Mesenchymal stem cell (in vitro differentiated cells and primary cell): ENCODE results near the gene DEFB128. TPM values are rescaled to one million over a fixed set of nuclear protein-coding genes. Genes with fewer than 3 reads are reported as not detected.

ENCODE experiments used
- DNase-seq: peaks from one replicate; pipeline ENCODE4 v3.0.0-alpha.2; 2013
- H2AFZ ChIP-seq: one replicate; pipeline ENCODE4 v1.6.1; 2013; ENCODE audit warnings: low read depth, mild to moderate bottlenecking, control low read depth, inconsistent platforms, low read length, moderate library complexity
- H2AK5ac ChIP-seq: 2 replicates; pipeline ENCODE4 v1.6.1; 2013; ENCODE audit warnings: low read length, moderate library complexity, mild to moderate bottlenecking, inconsistent platforms; ENCODE audit not compliant: severe bottlenecking
- H2BK120ac ChIP-seq: one replicate; pipeline ENCODE4 v1.6.1; 2013; ENCODE audit warnings: low read depth, mild to moderate bottlenecking, inconsistent platforms, low read length, moderate library complexity
- H2BK12ac ChIP-seq, 2 experiments: one replicate each; pipeline ENCODE4 v1.6.1; 2013; ENCODE audit warnings: inconsistent platforms in 2 of 2, low read length in 2 of 2, mild to moderate bottlenecking in 2 of 2, moderate library complexity in 2 of 2, control low read depth in 1 of 2
- H2BK15ac ChIP-seq: one replicate; pipeline ENCODE4 v1.6.1; 2013; ENCODE audit warnings: mild to moderate bottlenecking, low read depth, inconsistent platforms; ENCODE audit not compliant: poor library complexity, severe bottlenecking
- H2BK5ac ChIP-seq: 2 replicates; pipeline ENCODE4 v1.6.1; 2013; ENCODE audit warnings: low read depth, mild to moderate bottlenecking, low read length, control low read depth, inconsistent platforms; ENCODE audit not compliant: poor library complexity, severe bottlenecking
- H3K14ac ChIP-seq, 2 experiments: one replicate each; pipeline ENCODE4 v1.6.1; 2013; ENCODE audit warnings: inconsistent platforms in 2 of 2, low read length in 2 of 2, control low read depth in 1 of 2, mild to moderate bottlenecking in 1 of 2, moderate library complexity in 1 of 2
- H3K18ac ChIP-seq, 2 experiments: one replicate each; pipeline ENCODE4 v1.6.1; 2013; ENCODE audit warnings: inconsistent platforms in 2 of 2, low read length in 2 of 2, control low read depth in 1 of 2, low read depth in 1 of 2, mild to moderate bottlenecking in 1 of 2
- H3K23ac ChIP-seq, 2 experiments: one replicate each; pipeline ENCODE4 v1.6.1; 2013; ENCODE audit warnings: inconsistent platforms in 2 of 2, low read length in 2 of 2, mild to moderate bottlenecking in 2 of 2, moderate library complexity in 2 of 2, control low read depth in 1 of 2
- H3K27ac ChIP-seq: 2 replicates; pipeline ENCODE4 v1.5.1; 2013; ENCODE audit warnings: mild to moderate bottlenecking, moderate library complexity, low read length, control low read depth, inconsistent platforms; ENCODE audit not compliant: poor library complexity, severe bottlenecking
- H3K27me3 ChIP-seq, 2 experiments: 2 replicates each; pipeline versions ENCODE4 v1.6.1 to v1.7.0; 2013; ENCODE audit warnings: low read length in 2 of 2, mild to moderate bottlenecking in 2 of 2, moderate library complexity in 2 of 2, control low read depth in 1 of 2, inconsistent platforms in 1 of 2; ENCODE audit not compliant: control insufficient read depth in 1 of 2, insufficient read depth in 1 of 2
- H3K36me3 ChIP-seq, 2 experiments: 2 replicates each; pipeline versions ENCODE4 v1.6.1 to v1.7.0; 2013; ENCODE audit warnings: low read length in 2 of 2, control low read depth in 1 of 2, inconsistent platforms in 1 of 2, low read depth in 1 of 2, mild to moderate bottlenecking in 1 of 2; ENCODE audit not compliant: insufficient read depth in 2 of 2, control insufficient read depth in 1 of 2
- H3K4ac ChIP-seq, 2 experiments: one replicate each; pipeline ENCODE4 v1.6.1; 2013; ENCODE audit warnings: inconsistent platforms in 2 of 2, low read length in 2 of 2, mild to moderate bottlenecking in 2 of 2, moderate library complexity in 2 of 2, control low read depth in 1 of 2, low read depth in 1 of 2
- H3K4me1 ChIP-seq: 2 replicates; pipeline ENCODE4 v1.6.1; 2013; ENCODE audit warnings: low read depth, low read length, control low read depth; ENCODE audit not compliant: control insufficient read depth, insufficient read depth
- H3K4me2 ChIP-seq: 2 replicates; pipeline ENCODE4 v1.6.1; 2013; ENCODE audit warnings: low read length, mild to moderate bottlenecking, inconsistent platforms; ENCODE audit not compliant: poor library complexity, severe bottlenecking
- H3K4me3 ChIP-seq, 2 experiments: 2 replicates each; pipeline versions ENCODE4 v1.5.1 to v1.7.0; 2013; ENCODE audit warnings: low read length in 2 of 2, mild to moderate bottlenecking in 2 of 2, control low read depth in 1 of 2, low read depth in 1 of 2; ENCODE audit not compliant: insufficient read depth in 1 of 2
- H3K79me1 ChIP-seq: replicated peaks from 2 replicates; pipeline ENCODE4 v1.6.1; 2013; ENCODE audit warnings: mild to moderate bottlenecking, control low read depth, low read length, inconsistent platforms; ENCODE audit not compliant: poor library complexity, severe bottlenecking
- H3K9ac ChIP-seq: 2 replicates; pipeline ENCODE4 v1.7.0; 2013; ENCODE audit warnings: mild to moderate bottlenecking, low read length, moderate library complexity
- H3K9me3 ChIP-seq: 2 replicates; pipeline ENCODE4 v1.7.0; 2013; ENCODE audit warnings: mild to moderate bottlenecking, low read length; ENCODE audit not compliant: control insufficient read depth
- H4K8ac ChIP-seq: one replicate; pipeline ENCODE4 v1.6.1; 2013; ENCODE audit warnings: inconsistent platforms, mild to moderate bottlenecking, low read length, moderate library complexity
- H4K91ac ChIP-seq: one replicate; pipeline ENCODE4 v1.6.1; 2013; ENCODE audit warnings: mild to moderate bottlenecking, low read length, inconsistent platforms
- WGBS: methylation state at CpG from one replicate; pipeline ENCODE4 v1.1.7; 2013; ENCODE audit warnings: mixed read lengths; 5-methylcytosine and 5-hydroxymethylcytosine counted together
- polyA plus RNA-seq, 2 experiments: library from polyadenylated mRNA; stranded (reverse); fragments of 200-250 nt; gene quantifications; one replicate each; pipeline ENCODE4 v1.2.3, GENCODE V29; 2013

The DEFB128 gene
- polyA plus RNA-seq (2013, experiment 1 of 2) = not detected
- polyA plus RNA-seq (2013, experiment 2 of 2) = not detected

DNA sequence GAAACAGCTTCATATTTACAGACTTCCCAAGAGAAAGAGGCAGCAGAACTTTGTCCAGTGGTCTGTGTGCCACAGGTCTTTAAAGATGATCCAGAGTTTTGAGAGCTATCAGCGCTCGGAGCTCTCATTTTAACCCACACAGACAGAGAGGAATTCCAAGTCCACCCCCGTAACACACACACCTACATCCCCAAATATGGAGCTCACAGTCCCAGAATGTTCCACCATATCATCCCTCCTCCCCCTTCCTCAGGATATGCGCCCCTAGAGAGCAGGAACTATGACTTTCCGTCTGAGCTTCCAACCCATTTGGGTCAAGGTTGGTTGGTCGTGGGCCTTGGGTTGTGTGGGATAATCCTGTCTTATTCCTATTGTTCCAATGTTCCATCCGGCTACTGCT is at the start of gene DEFB128:
TSS of gene DEFB128 (minus strand) at position 101 of the 400 bp plus-strand sequence. CDS start at position 13, 88 bp downstream.
- Histone ChIP-seq H3K27ac (no peak within 1 kb of the TSS), H2BK5ac (no peak within 1 kb of the TSS), H2BK120ac (no peak within 1 kb of the TSS), H3K4me3 (no peak within 1 kb of the TSS), H2AFZ (no peak within 1 kb of the TSS), H3K9me3 (peaks cover 3% of the 10 kb centered on the region), H3K14ac (no peak within 1 kb of the TSS), H3K9ac (no peak within 1 kb of the TSS), H2BK15ac (no peak within 1 kb of the TSS), H3K23ac (no peak within 1 kb of the TSS), H2AK5ac (no peak within 1 kb of the TSS), H3K4ac (no peak within 1 kb of the TSS), H3K27me3 (peaks cover 0 to 8% of the 10 kb centered on the region in 2 experiments), H3K36me3 (no peaks in the 10 kb centered on the region), H3K4me2 (no peak within 1 kb of the TSS), H3K79me1 (no peaks in the 10 kb centered on the region), H3K18ac (no peak within 1 kb of the TSS), H3K4me1 (peaks cover 2% of the 10 kb centered on the region), H4K8ac (no peak within 1 kb of the TSS), H2BK12ac (no peak within 1 kb of the TSS), H4K91ac (no peak within 1 kb of the TSS)
- no peak for DNase-seq
- WGBS = 74% methylated on average over 5 of the region's 7 CpGs

DNA sequence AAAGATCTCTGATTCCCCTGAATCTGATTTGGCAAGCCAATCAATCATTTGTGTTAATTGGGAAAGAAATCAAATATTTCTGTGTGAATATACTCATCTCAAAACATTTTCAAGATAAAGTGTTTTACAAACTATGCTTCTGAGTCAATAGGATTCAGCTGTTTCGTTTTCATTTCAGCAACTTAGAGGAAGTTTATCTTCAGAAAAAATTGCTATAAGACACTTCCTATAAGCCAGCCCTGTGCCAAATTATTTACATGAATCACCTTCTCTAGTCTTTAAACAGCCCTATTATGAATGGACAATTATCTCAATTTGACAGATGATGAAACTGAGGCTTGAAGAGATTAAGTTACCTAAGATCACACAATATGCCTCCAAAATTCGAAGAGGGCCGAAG is 48.4 kb upstream of the DEFB128 start:
- Histone ChIP-seq H2BK12ac (no peak overlapping the region), H3K27ac (no peak overlapping the region), H3K14ac (no peak overlapping the region), H3K4me3 (no peak overlapping the region), H3K27me3 (peaks cover 10 to 18% of the 10 kb centered on the region in 2 experiments), H2AK5ac (no peak overlapping the region), H3K18ac (no peak overlapping the region), H2BK5ac (no peak overlapping the region), H3K4me1 (no peaks in the 10 kb centered on the region), H2BK15ac (no peak overlapping the region), H2BK120ac (no peak overlapping the region), H3K79me1 (no peaks in the 10 kb centered on the region), H2AFZ (no peak overlapping the region), H3K9ac (no peak overlapping the region), H3K4ac (no peak overlapping the region), H3K23ac (no peak overlapping the region), H4K91ac (no peak overlapping the region), H3K36me3 (no peaks in the 10 kb centered on the region), H4K8ac (no peak overlapping the region), H3K4me2 (no peak overlapping the region), H3K9me3 (no peaks in the 10 kb centered on the region)
- no peak for DNase-seq
- 38% methylated on average over 1 of the region's 3 CpGs for WGBS

DNA sequence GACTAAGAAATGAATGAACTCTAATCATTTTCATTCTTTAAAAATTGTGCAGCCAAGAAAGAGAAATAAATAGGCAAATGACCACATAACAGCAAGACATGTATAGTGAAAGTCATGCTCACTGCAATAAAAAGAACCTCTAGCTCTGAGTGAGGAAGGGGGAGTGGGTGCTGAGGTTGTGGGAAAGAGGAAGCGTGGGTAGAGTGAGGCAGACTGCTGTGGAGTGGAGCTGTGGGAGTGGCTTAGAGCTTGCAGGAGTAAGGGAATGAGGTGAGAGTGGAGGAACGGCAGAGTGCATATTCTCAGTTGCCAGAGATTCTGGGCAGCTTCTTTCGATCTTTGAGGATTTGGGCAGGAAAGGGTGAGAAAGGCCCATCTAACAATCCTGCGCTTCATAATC is 48.0 kb upstream of the DEFB128 start:
- H3K18ac ChIP-seq = no peak overlapping the region
- H3K23ac ChIP-seq = no peak overlapping the region
- H2BK12ac ChIP-seq = no peak overlapping the region
- H2AK5ac ChIP-seq = no peak overlapping the region
- peaks cover 10 to 13% of the 10 kb centered on the region in 2 experiments for H3K27me3 ChIP-seq
- no peaks in the 10 kb centered on the region for H3K9me3 ChIP-seq
- 78% methylated on average over 3 of the region's 4 CpGs for WGBS
- H3K79me1 ChIP-seq = no peaks in the 10 kb centered on the region
- no peak overlapping the region for H2BK120ac ChIP-seq
- DNase-seq = no peak
- no peak overlapping the region for H3K27ac ChIP-seq
- H3K9ac ChIP-seq = no peak overlapping the region
- H4K91ac ChIP-seq = no peak overlapping the region
- no peak overlapping the region for H3K4ac ChIP-seq
- H3K36me3 ChIP-seq = no peaks in the 10 kb centered on the region
- no peak overlapping the region for H3K4me3 ChIP-seq
- no peak overlapping the region for H2AFZ ChIP-seq
- H3K14ac ChIP-seq = no peak overlapping the region
- H2BK15ac ChIP-seq = no peak overlapping the region
- H4K8ac ChIP-seq = no peak overlapping the region
- no peak overlapping the region for H2BK5ac ChIP-seq
- no peak overlapping the region for H3K4me2 ChIP-seq
- no peaks in the 10 kb centered on the region for H3K4me1 ChIP-seq

DNA sequence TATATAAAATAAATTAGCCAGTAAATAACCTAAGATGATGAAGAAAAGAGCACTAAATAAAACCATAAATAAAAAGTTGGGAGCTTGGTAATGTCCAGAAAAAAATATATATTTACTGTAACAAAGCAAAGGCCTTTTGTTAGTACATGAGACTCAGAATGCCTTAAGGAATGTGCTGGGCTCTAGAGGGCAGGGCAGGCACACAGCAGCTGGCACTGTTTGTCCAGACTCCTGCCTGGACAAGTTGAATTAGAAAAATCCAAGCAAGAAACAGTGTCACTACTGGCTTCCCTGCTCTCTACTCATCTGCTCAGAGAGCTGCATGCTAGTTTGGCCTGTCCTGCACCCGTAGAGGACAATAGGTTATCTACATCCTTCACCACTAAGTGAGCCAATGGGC is 46.4 kb upstream of the DEFB128 start:
- H2BK5ac ChIP-seq = no peak overlapping the region
- no peak overlapping the region for H2AK5ac ChIP-seq
- no peaks in the 10 kb centered on the region for H3K9me3 ChIP-seq
- H2AFZ ChIP-seq = no peak overlapping the region
- no peak overlapping the region for H3K14ac ChIP-seq
- no peak overlapping the region for H3K23ac ChIP-seq
- no peaks in the 10 kb centered on the region for H3K79me1 ChIP-seq
- H3K36me3 ChIP-seq = no peaks in the 10 kb centered on the region
- H3K9ac ChIP-seq = no peak overlapping the region
- H3K18ac ChIP-seq = no peak overlapping the region
- H3K27ac ChIP-seq = no peak overlapping the region
- H3K4me1 ChIP-seq = no peaks in the 10 kb centered on the region
- H2BK12ac ChIP-seq = no peak overlapping the region
- H3K27me3 ChIP-seq = peaks cover 5% of the 10 kb centered on the region in 2 experiments
- H2BK15ac ChIP-seq = no peak overlapping the region
- no peak overlapping the region for H4K8ac ChIP-seq
- WGBS = 100% methylated on average over 1 of the region's 1 CpG
- H3K4me2 ChIP-seq = no peak overlapping the region
- H3K4me3 ChIP-seq = no peak overlapping the region
- DNase-seq = no peak
- H3K4ac ChIP-seq = no peak overlapping the region
- no peak overlapping the region for H4K91ac ChIP-seq
- no peak overlapping the region for H2BK120ac ChIP-seq
